Measurements from ENCODE around the gene ENPP7. TPM values are rescaled to one million over a fixed set of nuclear protein-coding genes. Genes with fewer than 3 reads are reported as not detected.

ENPP7 gene
- total RNA-seq, 6 donors from 2014 or later, result 0.27 TPM; not detected in 5

GRCh38 chr17:79781012-79781650 is 50.4 kb downstream of the ENPP7 start:
- no peak overlapping the region for H3K27ac ChIP-seq
- ATAC-seq (ENCODE audit: low FRiP score in 2 of 2) (no peak), DNase-seq (no peak)
- no peaks in the 10 kb centered on the region for H3K9me3 ChIP-seq
- H3K4me3 ChIP-seq, result no peak overlapping the region
- H3K27me3 ChIP-seq, result peaks cover 0 to 13% (median 5%) of the 10 kb centered on the region in 4 donors
- peaks cover 16 to 37% (median 19%) of the 10 kb centered on the region in 4 donors for H3K4me1 ChIP-seq
- no peak for TF ChIP-seq POLR2AphosphoS5 (IDR thresholded peaks at IDR 0.05)
- no peak for TF ChIP-seq CTCF (IDR thresholded peaks at IDR 0.05)
- H3K36me3 ChIP-seq, result peaks cover 0 to 5% (median 1%) of the 10 kb centered on the region in 4 donors
- 67 to 68% methylated on average over 11 to 12 of the region's 12 CpGs for WGBS, 2 donors

- no peak for TF ChIP-seq CTCF (IDR thresholded peaks at IDR 0.05)
- no peak for TF ChIP-seq POLR2AphosphoS5 (IDR thresholded peaks at IDR 0.05)
- TF ChIP-seq POLR2A (IDR thresholded peaks at IDR 0.05), result no peak
- Histone ChIP-seq H3K27me3 (peaks cover 0 to 13% (median 4%) of the 10 kb centered on the region in 4 donors), H3K4me3 (no peak overlapping the region), H3K27ac (no peak overlapping the region), H3K9me3 (no peaks in the 10 kb centered on the region), H3K36me3 (peaks cover 0 to 5% (median 1%) of the 10 kb centered on the region in 4 donors), H3K4me1 (peaks cover 15 to 30% (median 18%) of the 10 kb centered on the region in 4 donors)
- DNase-seq, result peak in 1 of 2 donors; percentile 53
- no peak for ATAC-seq (ENCODE audit: low FRiP score in 2 of 2)
- 66 to 85% methylated on average over 21 to 26 of the region's 27 CpGs for WGBS, 2 donors
Observed at GRCh38 chr17:79781736-79782575, 51.2 kb downstream of the ENPP7 start.

GRCh38 chr17:79783891-79784290 is 53.1 kb downstream of the ENPP7 start:
- 97% methylated on average over 18 of the region's 18 CpGs; no CpG with 5 or more reads in 1 of the 2 donors for WGBS, 2 donors
- Histone ChIP-seq H3K27me3 (peaks cover 0 to 6% (median 2%) of the 10 kb centered on the region in 4 donors), H3K4me1 (peaks cover 1 to 15% (median 4%) of the 10 kb centered on the region in 4 donors), H3K9me3 (no peaks in the 10 kb centered on the region), H3K4me3 (no peak overlapping the region), H3K36me3 (peaks cover 0 to 5% (median 1%) of the 10 kb centered on the region in 4 donors), H3K27ac (no peak overlapping the region)
- TF ChIP-seq POLR2A (IDR thresholded peaks at IDR 0.05) (no peak), CTCF (IDR thresholded peaks at IDR 0.05) (no peak), EP300 (IDR thresholded peaks at IDR 0.05) (no peak), POLR2AphosphoS5 (IDR thresholded peaks at IDR 0.05) (no peak)
- ATAC-seq (ENCODE audit: low FRiP score in 2 of 2), result no peak
- no peak for DNase-seq

- Histone ChIP-seq H3K27ac (no peak overlapping the region), H3K9me3 (no peaks in the 10 kb centered on the region), H3K27me3 (peaks cover 0 to 11% (median 4%) of the 10 kb centered on the region in 4 donors), H3K4me1 (peaks cover 0 to 11% (median 1%) of the 10 kb centered on the region in 4 donors), H3K4me3 (no peak overlapping the region), H3K36me3 (peaks cover 0 to 5% (median 1%) of the 10 kb centered on the region in 4 donors)
- TF ChIP-seq EP300 (IDR thresholded peaks at IDR 0.05), result no peak
- TF ChIP-seq POLR2A (IDR thresholded peaks at IDR 0.05), result no peak
- no peak for TF ChIP-seq CTCF (IDR thresholded peaks at IDR 0.05)
- no peak for TF ChIP-seq POLR2AphosphoS5 (IDR thresholded peaks at IDR 0.05)
- 95% methylated on average over 20 to 28 of the region's 31 CpGs for WGBS, 2 donors
- no peak for ATAC-seq (ENCODE audit: low FRiP score in 2 of 2)
- peak in 1 of 2 donors; percentile 77 for DNase-seq
Observed at GRCh38 chr17:79784353-79785016, 53.7 kb downstream of the ENPP7 start.
